SH-SY5Y (cell line): Measurements from ENCODE around the gene TOP2A.

Experiments
- GATA2 ChIP-seq: IDR thresholded peaks from 2 replicates; pipeline ENCODE4 v1.6.1; 2011; ENCODE audit warnings: mild to moderate bottlenecking, low read depth, low read length
- GATA3 ChIP-seq: IDR thresholded peaks from 2 replicates; pipeline ENCODE4 v1.6.1; 2011; ENCODE audit warnings: low read depth, mild to moderate bottlenecking, low read length, moderate library complexity

GRCh38 chr17:40356990-40357881 is 60.5 kb downstream of the TOP2A start:
- no peak for TF ChIP-seq GATA2
- no peak for TF ChIP-seq GATA3
